HCT116 (cell line): ENCODE data around the gene TMTC4. TPM values are rescaled to one million over a fixed set of nuclear protein-coding genes. Genes with fewer than 3 reads are reported as not detected.

ENCODE experiments used
- ATAC-seq: fragments of 200-7000 bp; cut with Tn5 transposase; 2 replicates; pipeline ENCODE4 v1.9.1; 2020; ENCODE audit warnings: mild to moderate bottlenecking, moderate library complexity
- BruUV-seq: library from RNA; stranded (reverse); fragments of 400-500 nt; replicated peaks from 2 replicates; lab custom pipeline; 2021; lab: Mats Ljungman, UMichigan
- CTCF ChIA-PET: fragments of 300-600 bp; sonication (Branson Sonifier 250); formaldehyde crosslinking; loops from one replicate; lab custom pipeline; 2021; ENCODE audit warnings: antibody characterized with exemption; lab: Charles Lee
- POLR2A ChIA-PET: fragments of 300-600, 350-600 bp; sonication (Branson Sonifier 250); formaldehyde crosslinking; loops from one replicate; lab custom pipeline; 2021; ENCODE audit warnings: antibody characterized with exemption; lab: Charles Lee
- RAD21 ChIA-PET, 2 experiments: fragments of 300-600 bp; sonication (Branson Sonifier 250); formaldehyde crosslinking; loops; one replicate each; lab custom pipeline; 2023; ENCODE audit warnings: low total read pairs in 2 of 2; ENCODE audit not compliant: uncharacterized antibody in 2 of 2, unreplicated experiment in 2 of 2, low non-redundant PET in 1 of 2; lab: Charles Lee
- DNase-seq: peaks from one replicate; pipeline ENCODE4 v3.0.0-alpha.2; 2010; ENCODE audit warnings: low read depth, low spot score
- H2AFZ ChIP-seq: fragments of 200-600 bp; shearing (Covaris generic), sonication (generic); 2 replicates; pipeline ENCODE4 v1.6.1; 2017; ENCODE audit warnings: low read depth, mixed run types, mixed read lengths, antibody characterized with exemption, low read length; ENCODE audit not compliant: poor library complexity, severe bottlenecking
- H3K27ac ChIP-seq: 2 replicates; pipeline ENCODE4 v1.5.1; 2012; ENCODE audit warnings: low read depth, low read length
- H3K27me3 ChIP-seq: fragments of 200-600 bp; sonication (generic); 2 replicates; pipeline ENCODE4 v1.6.1; 2016; ENCODE audit warnings: mixed run types, low read length, mixed read lengths; ENCODE audit not compliant: insufficient read depth
- H3K36me3 ChIP-seq, 2 experiments: fragments of 200-500 bp in 1 of 2; fragments of 200-600 bp in 1 of 2; sonication (Bioruptor generic) in 1 of 2; sonication (generic) in 1 of 2; 2 replicates each; pipeline versions ENCODE4 v1.5.1 to v1.6.1; 2014 to 2016; ENCODE audit warnings: low read length in 2 of 2, inconsistent platforms in 1 of 2, mixed read lengths in 1 of 2, mixed run types in 1 of 2; ENCODE audit not compliant: insufficient read depth in 2 of 2, control insufficient read depth in 1 of 2
- H3K4me1 ChIP-seq, 2 experiments: fragments of 200-600 bp in 1 of 2; sonication (generic) in 1 of 2; 2 replicates each; pipeline versions ENCODE4 v1.5.1 to v1.6.1; 2012 to 2017; ENCODE audit warnings: low read length in 2 of 2, inconsistent platforms in 1 of 2, mild to moderate bottlenecking in 1 of 2, mixed read lengths in 1 of 2, mixed run types in 1 of 2, moderate library complexity in 1 of 2; ENCODE audit not compliant: insufficient read depth in 2 of 2, control insufficient read depth in 1 of 2
- H3K4me2 ChIP-seq: fragments of 200-600 bp; sonication (generic); 2 replicates; pipeline ENCODE4 v1.6.1; 2017; ENCODE audit warnings: mixed run types, low read length, mixed read lengths
- H3K4me3 ChIP-seq, 2 experiments: fragments of 200-600 bp in 1 of 2; sonication (generic) in 1 of 2; replicated peaks in 1 of 2; 2 replicates each; pipeline ENCODE4 v1.5.1; 2011 to 2016; ENCODE audit warnings: low read length in 2 of 2, control low read depth in 1 of 2, low read depth in 1 of 2, mild to moderate bottlenecking in 1 of 2, mixed read lengths in 1 of 2, mixed run types in 1 of 2
- H3K79me2 ChIP-seq: fragments of 200-600 bp; sonication (generic); 2 replicates; pipeline ENCODE4 v1.6.1; 2017; ENCODE audit warnings: mild to moderate bottlenecking, mixed run types, low read length, moderate library complexity, mixed read lengths; ENCODE audit not compliant: insufficient read depth
- H3K9ac ChIP-seq: fragments of 200-600 bp; sonication (generic); 2 replicates; pipeline ENCODE4 v1.6.1; 2016; ENCODE audit warnings: low read length, mixed read lengths
- H3K9me2 ChIP-seq: fragments of 200-600 bp; sonication (generic), shearing (Covaris generic); 2 replicates; pipeline ENCODE4 v1.6.1; 2017; ENCODE audit warnings: mixed run types, mild to moderate bottlenecking, moderate library complexity; ENCODE audit not compliant: insufficient read depth
- H3K9me3 ChIP-seq, 2 experiments: fragments of 200-500 bp in 1 of 2; fragments of 200-600 bp in 1 of 2; sonication (Bioruptor generic) in 1 of 2; sonication (generic) in 1 of 2; 2 replicates each; pipeline ENCODE4 v1.6.1; 2014 to 2017; ENCODE audit warnings: low read length in 2 of 2, mixed read lengths in 2 of 2, inconsistent platforms in 1 of 2, low read depth in 1 of 2, mild to moderate bottlenecking in 1 of 2, mixed run types in 1 of 2, moderate library complexity in 1 of 2; ENCODE audit not compliant: control insufficient read depth in 1 of 2, insufficient read depth in 1 of 2
- H4K20me1 ChIP-seq: fragments of 200-600 bp; sonication (generic), shearing (Covaris generic); 2 replicates; pipeline ENCODE4 v1.6.1; 2017; ENCODE audit warnings: mixed run types, mild to moderate bottlenecking, moderate library complexity; ENCODE audit not compliant: insufficient read depth
- ATF3 ChIP-seq: IDR thresholded peaks from 2 replicates; pipeline ENCODE4 v1.6.1; 2012
- CBX3 ChIP-seq: IDR thresholded peaks from 2 replicates; pipeline ENCODE4 v1.6.1; 2012; ENCODE audit warnings: low read depth
- CEBPB ChIP-seq: IDR thresholded peaks from 2 replicates; pipeline ENCODE4 v1.6.1; 2012; ENCODE audit warnings: low read depth
- CTCF ChIP-seq, 3 experiments: fragments of 200-600 bp in 1 of 3; sonication (generic) in 1 of 3; IDR thresholded peaks in 2 of 3; conservative IDR thresholded peaks in 1 of 3; 2 replicates each; pipeline ENCODE4 v1.5.1; 2012 to 2017; ENCODE audit warnings: low read depth in 2 of 3, low read length in 2 of 3, antibody characterized with exemption in 1 of 3, borderline replicate concordance in 1 of 3, control low read depth in 1 of 3, mild to moderate bottlenecking in 1 of 3, mixed read lengths in 1 of 3, mixed run types in 1 of 3, moderate library complexity in 1 of 3; ENCODE audit not compliant: insufficient read depth in 1 of 3
- EGR1 ChIP-seq: IDR thresholded peaks from 2 replicates; pipeline ENCODE4 v1.6.1; 2012; ENCODE audit warnings: low read depth
- ELF1 ChIP-seq: IDR thresholded peaks from 2 replicates; pipeline ENCODE4 v1.6.1; 2012; ENCODE audit warnings: low read depth, borderline replicate concordance
- FOSL1 ChIP-seq: IDR thresholded peaks from 2 replicates; pipeline ENCODE4 v1.6.1; 2012; ENCODE audit warnings: low read depth
- JUND ChIP-seq: IDR thresholded peaks from 2 replicates; pipeline ENCODE4 v1.6.1; 2012
- MAX ChIP-seq: IDR thresholded peaks from 2 replicates; pipeline ENCODE4 v1.6.1; 2012
- POLR2A ChIP-seq: IDR thresholded peaks from 2 replicates; pipeline ENCODE4 v1.7.0; 2011; ENCODE audit warnings: borderline replicate concordance; ENCODE audit not compliant: insufficient read depth, insufficient read length; ENCODE audit errors: extremely low read depth
- POLR2AphosphoS5 ChIP-seq: IDR thresholded peaks from 2 replicates; pipeline ENCODE4 v1.6.1; 2011; ENCODE audit warnings: mild to moderate bottlenecking, low read depth, low read length, moderate library complexity
- RAD21 ChIP-seq: IDR thresholded peaks from 2 replicates; pipeline ENCODE4 v1.6.1; 2012; ENCODE audit warnings: low read depth, mild to moderate bottlenecking
- REST ChIP-seq: IDR thresholded peaks from 2 replicates; pipeline ENCODE4 v1.6.1; 2012; ENCODE audit warnings: low read depth
- SIN3A ChIP-seq: IDR thresholded peaks from 2 replicates; pipeline ENCODE4 v1.6.1; 2012; ENCODE audit warnings: low read depth
- SP1 ChIP-seq: IDR thresholded peaks from 2 replicates; pipeline ENCODE4 v1.6.1; 2012; ENCODE audit warnings: low read depth
- SRF ChIP-seq: IDR thresholded peaks from 2 replicates; pipeline ENCODE4 v1.6.1; 2012; ENCODE audit warnings: low read depth
- YY1 ChIP-seq: IDR thresholded peaks from 2 replicates; pipeline ENCODE4 v1.6.1; 2011; ENCODE audit warnings: low read length, low read depth, moderate library complexity, mild to moderate bottlenecking; ENCODE audit not compliant: insufficient replicate concordance; ENCODE audit errors: extremely low read depth
- ZBTB33 ChIP-seq: IDR thresholded peaks from 2 replicates; pipeline ENCODE4 v1.6.1; 2011; ENCODE audit warnings: mild to moderate bottlenecking, low read length, moderate library complexity; ENCODE audit not compliant: insufficient replicate concordance; ENCODE audit errors: extremely low read depth
- ZFX ChIP-seq: fragments of 450-650 bp; IDR thresholded peaks from 2 replicates; pipeline ENCODE4 v1.6.1; 2017
- ZNF274 ChIP-seq: fragments of 200-500 bp; sonication (Bioruptor generic); IDR thresholded peaks from 2 replicates; pipeline ENCODE4 v1.6.1; 2014; ENCODE audit warnings: mild to moderate bottlenecking, low read depth, low read length, inconsistent platforms
- intact Hi-C: fragments of 100-400 bp; cut with micrococcal nuclease; formaldehyde crosslinking; loops from 2 replicates; pipeline ENCODE4 v1.10.0; 2022
- total RNA-seq: library from RNA; stranded (reverse); gene quantifications from one replicate; pipeline ENCODE4 v1.2.1, GENCODE V29; 2021; ENCODE audit not compliant: unreplicated experiment

The TMTC4 gene
- total RNA-seq, 1 experiment from 2014 or later, result 23.6 TPM

GRCh38 chr13:100588331-100589177, 86.0 kb downstream of the TMTC4 start, which contains the start of gene GGACT:
Gene GGACT, minus strand, starts transcription at chr13:100588789. Its CDS starts 56,198 bp downstream, at chr13:100532591.
- H3K4me2 ChIP-seq, result peak within 1 kb of the TSS; percentile 83
- ChIA-PET RAD21 (no interaction called here), POLR2A (interaction anchor here (0.6 kb wide), 1 partner anchor 607 kb away, joined by 4 read pairs; the partner anchor contains the start of gene ZIC2), CTCF (no interaction called here)
- no TSS peak for BruUV-seq
- H2AFZ ChIP-seq, result peak within 1 kb of the TSS; percentile 94
- H3K9me3 ChIP-seq, result no peaks in the 10 kb centered on the region
- H3K9me2 ChIP-seq, result no peaks in the 10 kb centered on the region
- peak within 1 kb of the TSS; percentile 67 for H3K27ac ChIP-seq
- DNase-seq (peak; percentile 54), ATAC-seq (peak; percentile 97)
- peak within 1 kb of the TSS; percentile 80 for H3K9ac ChIP-seq
- H3K4me3 ChIP-seq, result peak within 1 kb of the TSS; percentile 67 to 73
- H3K79me2 ChIP-seq, result no peaks in the 10 kb centered on the region
- peaks cover 0 to 15% of the 10 kb centered on the region in 2 experiments; a peak in 3 of 4 replicates for H3K4me1 ChIP-seq
- no peaks in the 10 kb centered on the region for H3K27me3 ChIP-seq
- H3K36me3 ChIP-seq, result no peaks in the 10 kb centered on the region
- intact Hi-C loops, result no loop called here
- no peaks in the 10 kb centered on the region for H4K20me1 ChIP-seq
- no peak for TF ChIP-seq SP1
- TF ChIP-seq JUND, result no peak
- no peak for TF ChIP-seq SRF
- TF ChIP-seq CEBPB, result no peak
- peak; percentile 79 for TF ChIP-seq POLR2AphosphoS5
- TF ChIP-seq ZNF274, result no peak
- TF ChIP-seq ELF1, result no peak
- TF ChIP-seq SIN3A, result no peak
- TF ChIP-seq ZBTB33, result peak; percentile 37
- TF ChIP-seq POLR2A, result peak; percentile 76
- TF ChIP-seq FOSL1, result no peak
- peak; percentile 69 for TF ChIP-seq YY1
- peak; percentile 78 for TF ChIP-seq EGR1
- no peak for TF ChIP-seq RAD21
- TF ChIP-seq ZFX, result peak; percentile 94
- TF ChIP-seq CTCF (IDR thresholded peaks at IDR 0.05 in 2 of 3, conservative IDR thresholded peaks at IDR 0.05 in 1 of 3; ENCODE audit: borderline replicate concordance in 1 of 3, insufficient read depth in 1 of 3, low read depth in 2 of 3, low read length in 2 of 3), result peak; percentile 43 to 77 (median 61)
- TF ChIP-seq ATF3, result no peak
- peak; percentile 99 for TF ChIP-seq CBX3
- TF ChIP-seq REST, result no peak
- peak; percentile 100 for TF ChIP-seq MAX
